Activated gamma-delta T cell (primary cell): Measurements from ENCODE around the gene PIP4K2B.
A peak's percentile ranks its signal among the peaks of the same experiment; 100 is the strongest.
"Not testable (repeated sequence)": the region's sequence is repeated elsewhere in the genome, so short reads cannot be mapped to it uniquely, and the experiment has no call there.

Source experiments
- DNase-seq: peaks from one replicate; lab custom pipeline; 2025; lab: John Stamatoyannopoulos, UW

The PIP4K2B gene

GRCh38 chr17:38730526-38731379 lies 68.6 kb downstream of the PIP4K2B start:
- no peak for DNase-seq

DNA sequence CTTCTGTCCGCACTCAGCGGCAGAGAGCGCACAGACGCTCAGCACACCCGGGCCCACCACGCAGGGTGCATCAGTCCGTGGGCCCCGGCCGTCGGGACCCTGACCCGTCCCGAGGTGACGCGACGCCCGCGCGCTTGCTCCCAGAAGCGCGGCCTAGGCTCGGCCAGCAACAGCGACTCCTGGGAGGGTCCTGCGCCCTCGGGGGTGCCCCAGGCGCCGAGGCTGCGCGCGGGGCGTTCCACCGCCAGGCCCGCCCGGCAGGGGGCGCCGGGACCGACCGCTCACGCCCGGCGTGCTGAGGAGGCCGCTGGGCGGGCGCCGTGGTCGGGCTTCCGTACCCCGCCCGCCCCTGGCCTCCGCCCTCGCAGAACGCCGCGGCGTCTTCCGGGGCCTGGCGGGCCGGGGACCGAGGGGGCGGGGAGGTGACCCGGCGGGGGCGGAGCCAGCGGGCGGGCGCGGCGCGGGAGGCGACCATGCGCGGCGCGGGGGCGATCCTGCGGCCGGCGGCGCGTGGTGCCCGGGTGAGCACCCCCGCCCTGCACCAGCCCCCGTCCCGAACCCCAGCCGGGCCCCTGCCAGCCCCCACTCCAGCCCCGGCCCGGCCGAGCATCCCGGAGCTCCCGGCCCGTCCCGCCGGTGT lies 69.3 kb downstream of the PIP4K2B start, which contains the start of gene CISD3:
Gene CISD3, plus strand, starts transcription at position 456 of the 640 bp plus-strand sequence. Its CDS starts 18 bp downstream, at position 474.
- DNase-seq, result peak; percentile 82

- DNase-seq, result no peak
Measured at GRCh38 chr17:38729368-38729885, 69.9 kb downstream of the PIP4K2B start.

DNA sequence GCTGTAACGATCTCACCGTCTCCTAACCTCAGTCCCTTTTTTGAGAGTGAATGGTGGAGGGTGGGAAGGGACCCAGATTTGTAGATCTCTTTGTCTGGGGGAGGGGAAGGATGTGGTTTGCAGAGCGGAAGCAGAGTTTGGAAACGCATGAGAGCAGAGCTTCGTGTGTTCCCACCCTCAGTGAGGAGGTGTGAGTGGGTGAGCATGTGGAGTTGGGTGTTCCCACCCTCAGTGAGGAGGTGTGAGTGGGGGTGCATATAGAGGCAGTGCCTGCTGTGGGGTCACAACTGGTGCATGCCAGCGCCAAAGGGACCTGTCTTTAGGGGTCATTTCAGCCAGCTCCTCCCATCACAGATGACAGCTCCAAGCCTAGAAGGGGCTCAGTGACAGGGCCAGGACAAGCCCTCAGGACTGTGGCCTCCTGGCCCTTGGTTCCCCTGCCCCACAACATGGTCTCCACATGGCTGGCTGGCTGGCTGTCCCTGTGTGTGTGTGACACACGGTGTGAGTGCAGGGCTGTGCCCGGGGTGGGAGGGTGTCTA lies 71.0 kb downstream of the PIP4K2B start:
- DNase-seq, result no peak

DNA sequence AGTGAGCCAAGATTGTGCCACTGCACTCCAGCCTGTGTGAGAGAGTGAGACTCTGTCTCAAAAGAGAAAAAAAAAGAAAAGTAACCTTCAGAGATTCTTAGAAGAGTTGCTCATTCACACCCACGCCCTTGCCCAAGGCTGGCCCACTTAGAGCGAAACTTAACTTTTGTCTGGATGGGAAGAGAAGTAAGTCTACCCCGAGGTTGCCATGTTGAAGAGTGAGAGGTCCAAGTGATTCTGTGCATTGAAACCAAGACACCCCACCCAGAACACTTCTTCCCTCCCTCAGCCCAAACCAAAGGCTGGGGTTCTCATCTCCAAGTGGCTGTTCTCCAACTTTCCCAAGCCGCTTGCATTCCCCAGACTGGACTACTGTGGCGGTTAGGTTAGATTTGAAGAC lies 71.6 kb downstream of the PIP4K2B start:
- no peak for DNase-seq

DNA sequence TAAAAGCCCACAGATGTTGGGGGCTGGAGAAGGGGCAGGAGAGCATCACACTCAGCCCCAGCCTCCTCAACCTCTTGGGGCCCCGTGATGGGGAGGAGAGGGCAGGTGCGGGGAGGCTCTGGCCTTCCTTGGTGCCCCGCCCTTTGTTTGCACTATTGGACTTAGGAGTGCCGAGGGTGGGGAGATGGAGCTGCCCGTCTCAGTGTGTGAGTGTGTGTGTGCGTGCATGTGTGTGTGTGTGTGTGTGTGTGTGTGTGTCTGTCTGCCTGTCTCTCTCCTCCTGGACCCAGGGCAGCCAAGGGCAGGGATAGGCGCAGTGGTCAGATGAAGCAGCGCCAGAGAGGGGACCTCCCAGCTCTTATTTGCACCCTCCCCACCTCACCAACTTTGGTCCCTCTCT lies 73.2 kb downstream of the PIP4K2B start:
- not testable (repeated sequence) for DNase-seq

- no peak for DNase-seq
Measured at GRCh38 chr17:38725066-38725465, 74.3 kb downstream of the PIP4K2B start.

DNA sequence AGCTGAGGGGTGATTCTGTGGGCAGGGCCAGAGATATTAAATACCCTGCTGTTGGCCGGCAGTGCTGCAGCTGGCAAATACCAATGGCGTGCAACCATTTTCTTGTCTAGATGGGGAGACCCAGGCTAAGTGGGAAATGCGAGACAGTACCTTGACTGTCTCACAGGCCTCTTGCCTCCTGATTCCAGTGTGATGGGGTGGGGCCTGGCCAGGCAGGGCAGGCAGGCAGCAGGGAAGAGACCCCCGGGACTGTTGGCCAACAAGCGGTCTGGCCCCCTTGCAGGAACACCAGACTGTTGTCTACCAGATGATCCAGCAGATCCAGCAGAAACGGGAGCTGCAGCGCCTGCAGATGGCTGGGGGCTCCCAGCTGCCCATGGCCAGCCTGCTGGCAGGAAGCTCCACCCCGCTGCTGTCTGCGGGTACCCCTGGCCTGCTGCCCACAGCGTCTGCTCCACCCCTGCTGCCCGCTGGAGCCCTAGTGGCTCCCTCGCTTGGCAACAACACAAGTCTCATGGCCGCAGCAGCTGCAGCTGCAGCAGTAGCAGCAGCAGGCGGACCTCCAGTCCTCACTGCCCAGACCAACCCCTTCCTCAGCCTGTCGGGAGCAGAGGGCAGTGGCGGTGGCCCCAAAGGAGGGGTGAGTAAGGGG lies 74.9 kb downstream of the PIP4K2B start:
- DNase-seq, result no peak

GRCh38 chr17:38721802-38722201 lies 77.6 kb downstream of the PIP4K2B start:
- DNase-seq, result no peak

DNA sequence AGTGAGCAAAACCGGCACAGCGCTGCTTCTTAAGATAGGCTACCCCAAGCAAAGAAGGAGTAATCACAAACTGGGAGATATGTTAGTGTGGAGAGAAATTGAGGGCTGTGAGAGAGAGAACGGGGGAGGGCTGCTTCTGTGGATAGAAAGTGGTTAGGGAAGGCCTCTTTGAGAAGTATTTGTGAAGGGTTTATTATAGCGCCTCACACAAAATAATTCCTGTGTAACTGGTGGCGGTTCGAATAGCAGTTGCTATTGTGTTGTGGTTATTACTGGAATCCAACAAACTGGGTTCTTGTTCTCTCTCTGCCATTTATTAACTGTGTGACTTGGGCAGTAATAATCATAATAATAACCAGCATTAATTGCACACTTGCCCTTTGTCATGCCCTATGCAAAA lies 78.4 kb downstream of the PIP4K2B start:
- no peak for DNase-seq

GRCh38 chr17:38719943-38720641 lies 79.3 kb downstream of the PIP4K2B start:
- DNase-seq, result no peak

GRCh38 chr17:38719289-38719942 lies 79.9 kb downstream of the PIP4K2B start:
- no peak for DNase-seq

GRCh38 chr17:38717139-38717745 lies 82.1 kb downstream of the PIP4K2B start:
- DNase-seq, result no peak

DNA sequence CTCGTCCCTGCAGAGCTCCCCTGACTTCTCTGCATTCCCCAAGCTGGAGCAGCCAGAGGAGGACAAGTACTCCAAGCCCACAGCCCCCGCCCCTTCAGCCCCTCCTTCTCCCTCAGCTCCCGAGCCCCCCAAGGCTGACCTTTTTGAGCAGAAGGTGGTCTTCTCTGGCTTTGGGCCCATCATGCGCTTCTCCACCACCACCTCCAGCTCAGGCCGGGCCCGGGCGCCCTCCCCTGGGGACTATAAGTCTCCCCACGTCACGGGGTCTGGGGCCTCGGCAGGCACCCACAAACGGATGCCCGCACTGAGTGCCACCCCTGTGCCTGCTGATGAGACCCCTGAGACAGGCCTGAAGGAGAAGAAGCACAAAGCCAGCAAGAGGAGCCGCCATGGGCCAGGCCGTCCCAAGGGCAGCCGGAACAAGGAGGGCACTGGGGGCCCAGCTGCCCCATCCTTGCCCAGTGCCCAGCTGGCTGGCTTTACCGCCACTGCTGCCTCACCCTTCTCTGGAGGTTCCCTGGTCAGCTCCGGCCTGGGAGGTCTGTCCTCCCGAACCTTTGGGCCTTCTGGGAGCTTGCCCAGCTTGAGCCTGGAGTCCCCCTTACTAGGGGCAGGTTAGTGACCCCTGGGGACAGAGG lies 82.9 kb downstream of the PIP4K2B start:
- DNase-seq, result no peak
